ENCODE results near the gene ABT1. TPM values are rescaled to one million over a fixed set of nuclear protein-coding genes. Genes with fewer than 3 reads are reported as not detected.

The ABT1 gene
- 11.8 to 14.7 TPM (median 13.8 TPM) in 5 replicates for total RNA-seq (2022; extraction: Qiagen RNA extraction; ENCODE audit: low read depth)

GRCh38 chr6:26596579-26597388, at the start of gene ABT1:
Gene ABT1, plus strand, starts transcription at chr6:26596953. Its CDS starts 30 bp downstream, at chr6:26596983.

Other genes with a start within 250 kb of the ABT1 start
- gene BTN3A2, start 231.8 kb upstream of the ABT1 start, total RNA-seq (2022; extraction: Qiagen RNA extraction; ENCODE audit: low read depth) = 3.2 to 4.8 TPM (median 3.5 TPM) in 5 replicates
- 6.1 to 9.1 TPM (median 7.2 TPM) in 5 replicates for gene BTN2A2, start 213.8 kb upstream of the ABT1 start, total RNA-seq (2022; extraction: Qiagen RNA extraction; ENCODE audit: low read depth)
- 2.3 to 3.4 TPM (median 3.0 TPM) in 5 replicates for gene BTN3A1, start 194.7 kb upstream of the ABT1 start, total RNA-seq (2022; extraction: Qiagen RNA extraction; ENCODE audit: low read depth)
- 0.63 to 1.2 TPM (median 0.89 TPM) in 5 replicates for gene BTN3A3, start 156.4 kb upstream of the ABT1 start, total RNA-seq (2022; extraction: Qiagen RNA extraction; ENCODE audit: low read depth)
- 18.6 to 24.2 TPM (median 23.2 TPM) in 5 replicates for gene BTN2A1, start 139.0 kb upstream of the ABT1 start, total RNA-seq (2022; extraction: Qiagen RNA extraction; ENCODE audit: low read depth)
- not detected in 5 replicates for gene BTN1A1, start 96.7 kb upstream of the ABT1 start, total RNA-seq (2022; extraction: Qiagen RNA extraction; ENCODE audit: low read depth)
- 52.8 to 85.1 TPM (median 73.1 TPM) in 5 replicates for gene HMGN4, start 58.6 kb upstream of the ABT1 start, total RNA-seq (2022; extraction: Qiagen RNA extraction; ENCODE audit: low read depth)
- gene ZNF322, start 62.8 kb downstream of the ABT1 start, total RNA-seq (2022; extraction: Qiagen RNA extraction; ENCODE audit: low read depth) = 3.8 to 6.4 TPM (median 5.4 TPM) in 5 replicates